ENCODE measurements around the gene NPNT. TPM values are rescaled to one million over a fixed set of nuclear protein-coding genes. Genes with fewer than 3 reads are reported as not detected.

NPNT gene
- total RNA-seq, 1 experiment from 2014 or later, result 1.4 TPM

- TF ChIP-seq, protein P1, sequence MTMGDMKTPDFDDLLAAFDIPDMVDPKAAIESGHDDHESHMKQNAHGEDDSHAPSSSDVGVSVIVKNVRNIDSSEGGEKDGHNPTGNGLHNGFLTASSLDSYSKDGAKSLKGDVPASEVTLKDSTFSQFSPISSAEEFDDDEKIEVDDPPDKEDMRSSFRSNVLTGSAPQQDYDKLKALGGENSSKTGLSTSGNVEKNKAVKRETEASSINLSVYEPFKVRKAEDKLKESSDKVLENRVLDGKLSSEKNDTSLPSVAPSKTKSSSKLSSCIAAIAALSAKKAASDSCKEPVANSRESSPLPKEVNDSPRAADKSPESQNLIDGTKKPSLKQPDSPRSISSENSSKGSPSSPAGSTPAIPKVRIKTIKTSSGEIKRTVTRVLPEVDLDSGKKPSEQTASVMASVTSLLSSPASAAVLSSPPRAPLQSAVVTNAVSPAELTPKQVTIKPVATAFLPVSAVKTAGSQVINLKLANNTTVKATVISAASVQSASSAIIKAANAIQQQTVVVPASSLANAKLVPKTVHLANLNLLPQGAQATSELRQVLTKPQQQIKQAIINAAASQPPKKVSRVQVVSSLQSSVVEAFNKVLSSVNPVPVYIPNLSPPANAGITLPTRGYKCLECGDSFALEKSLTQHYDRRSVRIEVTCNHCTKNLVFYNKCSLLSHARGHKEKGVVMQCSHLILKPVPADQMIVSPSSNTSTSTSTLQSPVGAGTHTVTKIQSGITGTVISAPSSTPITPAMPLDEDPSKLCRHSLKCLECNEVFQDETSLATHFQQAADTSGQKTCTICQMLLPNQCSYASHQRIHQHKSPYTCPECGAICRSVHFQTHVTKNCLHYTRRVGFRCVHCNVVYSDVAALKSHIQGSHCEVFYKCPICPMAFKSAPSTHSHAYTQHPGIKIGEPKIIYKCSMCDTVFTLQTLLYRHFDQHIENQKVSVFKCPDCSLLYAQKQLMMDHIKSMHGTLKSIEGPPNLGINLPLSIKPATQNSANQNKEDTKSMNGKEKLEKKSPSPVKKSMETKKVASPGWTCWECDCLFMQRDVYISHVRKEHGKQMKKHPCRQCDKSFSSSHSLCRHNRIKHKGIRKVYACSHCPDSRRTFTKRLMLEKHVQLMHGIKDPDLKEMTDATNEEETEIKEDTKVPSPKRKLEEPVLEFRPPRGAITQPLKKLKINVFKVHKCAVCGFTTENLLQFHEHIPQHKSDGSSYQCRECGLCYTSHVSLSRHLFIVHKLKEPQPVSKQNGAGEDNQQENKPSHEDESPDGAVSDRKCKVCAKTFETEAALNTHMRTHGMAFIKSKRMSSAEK (CRISPR knock-in tag; IDR thresholded peaks at IDR 0.05; ENCODE audit: borderline replicate concordance), result no peak
- TF ChIP-seq ZMAT4 (CRISPR knock-in tag; IDR thresholded peaks at IDR 0.05), result no peak
These were observed 93.4 kb downstream of the NPNT start (continued) for GRCh38 chr4:105988671-105989070.

- Mint-ChIP-seq H3K4me1 (peaks cover 9% of the 10 kb centered on the region), H3K9me3 (peaks cover 13% of the 10 kb centered on the region), H3K27me3 (ENCODE audit: low read depth) (no peaks in the 10 kb centered on the region), H3K36me3 (peaks cover 6% of the 10 kb centered on the region; the same call in 1 of the 2 replicates), H3K27ac (no peak overlapping the region), H3K4me3 (no peak overlapping the region)
- ChIA-PET CTCF (no interaction called here), POLR2A (no interaction called here)
- no peak for DNase-seq (ENCODE audit: low spot score)
- ATAC-seq, result no peak
- TF ChIP-seq ZNF671 (CRISPR knock-in tag; IDR thresholded peaks at IDR 0.05), result no peak
- TF ChIP-seq, protein P2, sequence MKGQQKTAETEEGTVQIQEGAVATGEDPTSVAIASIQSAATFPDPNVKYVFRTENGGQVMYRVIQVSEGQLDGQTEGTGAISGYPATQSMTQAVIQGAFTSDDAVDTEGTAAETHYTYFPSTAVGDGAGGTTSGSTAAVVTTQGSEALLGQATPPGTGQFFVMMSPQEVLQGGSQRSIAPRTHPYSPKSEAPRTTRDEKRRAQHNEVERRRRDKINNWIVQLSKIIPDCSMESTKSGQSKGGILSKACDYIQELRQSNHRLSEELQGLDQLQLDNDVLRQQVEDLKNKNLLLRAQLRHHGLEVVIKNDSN (CRISPR knock-in tag; IDR thresholded peaks at IDR 0.05), result no peak
- TF ChIP-seq, protein P3, sequence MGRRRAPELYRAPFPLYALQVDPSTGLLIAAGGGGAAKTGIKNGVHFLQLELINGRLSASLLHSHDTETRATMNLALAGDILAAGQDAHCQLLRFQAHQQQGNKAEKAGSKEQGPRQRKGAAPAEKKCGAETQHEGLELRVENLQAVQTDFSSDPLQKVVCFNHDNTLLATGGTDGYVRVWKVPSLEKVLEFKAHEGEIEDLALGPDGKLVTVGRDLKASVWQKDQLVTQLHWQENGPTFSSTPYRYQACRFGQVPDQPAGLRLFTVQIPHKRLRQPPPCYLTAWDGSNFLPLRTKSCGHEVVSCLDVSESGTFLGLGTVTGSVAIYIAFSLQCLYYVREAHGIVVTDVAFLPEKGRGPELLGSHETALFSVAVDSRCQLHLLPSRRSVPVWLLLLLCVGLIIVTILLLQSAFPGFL (CRISPR knock-in tag; IDR thresholded peaks at IDR 0.05; ENCODE audit: borderline replicate concordance), result no peak
- no peak for TF ChIP-seq SP1 (CRISPR knock-in tag; conservative IDR thresholded peaks at IDR 0.05)
- no peak for TF ChIP-seq NFATC4 (CRISPR knock-in tag; IDR thresholded peaks at IDR 0.05)
- TF ChIP-seq ZSCAN18 (CRISPR knock-in tag; IDR thresholded peaks at IDR 0.05), result no peak
- TF ChIP-seq MLX (CRISPR knock-in tag; IDR thresholded peaks at IDR 0.05), result no peak
- no peak for TF ChIP-seq ATF2 (CRISPR knock-in tag; IDR thresholded peaks at IDR 0.05; ENCODE audit: borderline replicate concordance, low read depth)
- no peak for TF ChIP-seq IRF1 (CRISPR knock-in tag; IDR thresholded peaks at IDR 0.05)
- TF ChIP-seq, protein P4, sequence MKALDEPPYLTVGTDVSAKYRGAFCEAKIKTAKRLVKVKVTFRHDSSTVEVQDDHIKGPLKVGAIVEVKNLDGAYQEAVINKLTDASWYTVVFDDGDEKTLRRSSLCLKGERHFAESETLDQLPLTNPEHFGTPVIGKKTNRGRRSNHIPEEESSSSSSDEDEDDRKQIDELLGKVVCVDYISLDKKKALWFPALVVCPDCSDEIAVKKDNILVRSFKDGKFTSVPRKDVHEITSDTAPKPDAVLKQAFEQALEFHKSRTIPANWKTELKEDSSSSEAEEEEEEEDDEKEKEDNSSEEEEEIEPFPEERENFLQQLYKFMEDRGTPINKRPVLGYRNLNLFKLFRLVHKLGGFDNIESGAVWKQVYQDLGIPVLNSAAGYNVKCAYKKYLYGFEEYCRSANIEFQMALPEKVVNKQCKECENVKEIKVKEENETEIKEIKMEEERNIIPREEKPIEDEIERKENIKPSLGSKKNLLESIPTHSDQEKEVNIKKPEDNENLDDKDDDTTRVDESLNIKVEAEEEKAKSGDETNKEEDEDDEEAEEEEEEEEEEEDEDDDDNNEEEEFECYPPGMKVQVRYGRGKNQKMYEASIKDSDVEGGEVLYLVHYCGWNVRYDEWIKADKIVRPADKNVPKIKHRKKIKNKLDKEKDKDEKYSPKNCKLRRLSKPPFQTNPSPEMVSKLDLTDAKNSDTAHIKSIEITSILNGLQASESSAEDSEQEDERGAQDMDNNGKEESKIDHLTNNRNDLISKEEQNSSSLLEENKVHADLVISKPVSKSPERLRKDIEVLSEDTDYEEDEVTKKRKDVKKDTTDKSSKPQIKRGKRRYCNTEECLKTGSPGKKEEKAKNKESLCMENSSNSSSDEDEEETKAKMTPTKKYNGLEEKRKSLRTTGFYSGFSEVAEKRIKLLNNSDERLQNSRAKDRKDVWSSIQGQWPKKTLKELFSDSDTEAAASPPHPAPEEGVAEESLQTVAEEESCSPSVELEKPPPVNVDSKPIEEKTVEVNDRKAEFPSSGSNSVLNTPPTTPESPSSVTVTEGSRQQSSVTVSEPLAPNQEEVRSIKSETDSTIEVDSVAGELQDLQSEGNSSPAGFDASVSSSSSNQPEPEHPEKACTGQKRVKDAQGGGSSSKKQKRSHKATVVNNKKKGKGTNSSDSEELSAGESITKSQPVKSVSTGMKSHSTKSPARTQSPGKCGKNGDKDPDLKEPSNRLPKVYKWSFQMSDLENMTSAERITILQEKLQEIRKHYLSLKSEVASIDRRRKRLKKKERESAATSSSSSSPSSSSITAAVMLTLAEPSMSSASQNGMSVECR (CRISPR knock-in tag; IDR thresholded peaks at IDR 0.05; ENCODE audit: borderline replicate concordance), result no peak
- no peak for TF ChIP-seq ATF6 (CRISPR knock-in tag; IDR thresholded peaks at IDR 0.05)
These were observed 94.4 kb downstream of the NPNT start for GRCh38 chr4:105989485-105990242.
